HepG2 (cell line): ENCODE measurements around the gene LYRM4. TPM values are rescaled to one million over a fixed set of nuclear protein-coding genes. Genes with fewer than 3 reads are reported as not detected.
A peak's percentile ranks its signal among the peaks of the same experiment; 100 is the strongest.

Source experiments
- CENPX ChIP-seq: sonication (generic); formaldehyde crosslinking; IDR thresholded peaks from 2 replicates; pipeline ENCODE4 v1.9.0; 2021; ENCODE audit warnings: mild to moderate bottlenecking, missing genetic modification reagents, moderate library complexity
- DNMT3B ChIP-seq: conservative IDR thresholded peaks from 2 replicates; pipeline ENCODE4 v1.6.1; 2016; ENCODE audit warnings: missing biosample characterization, control low read depth
- ELF4 ChIP-seq: sonication (generic); formaldehyde crosslinking; IDR thresholded peaks from 2 replicates; pipeline ENCODE4 v1.5.0; 2020; ENCODE audit warnings: missing genetic modification reagents, mild to moderate bottlenecking, moderate library complexity, borderline replicate concordance
- GABPA ChIP-seq, 2 experiments: IDR thresholded peaks; 2 replicates each; pipeline ENCODE4 v1.6.1; 2011 to 2016; ENCODE audit warnings: low read depth in 2 of 2, low read length in 1 of 2, missing biosample characterization in 1 of 2, missing genetic modification characterization in 1 of 2
- ONECUT2 ChIP-seq: sonication (generic); formaldehyde crosslinking; IDR thresholded peaks from 2 replicates; pipeline ENCODE4 v1.4.0; 2020; ENCODE audit warnings: missing genetic modification reagents
- RBM22 ChIP-seq: fragments of 200-400 bp; formaldehyde crosslinking; optimal IDR thresholded peaks from 2 replicates; pipeline ENCODE3; 2017; ENCODE audit warnings: mild to moderate bottlenecking, low read length, moderate library complexity
- ZBTB43 ChIP-seq: sonication (generic); formaldehyde crosslinking; conservative IDR thresholded peaks from 2 replicates; pipeline ENCODE4 v1.4.0; 2020; ENCODE audit warnings: missing genetic modification reagents
- ZKSCAN8 ChIP-seq: IDR thresholded peaks from 2 replicates; pipeline ENCODE4 v1.6.1; 2016; ENCODE audit warnings: borderline replicate concordance, missing genetic modification reagents, missing compliant biosample characterization
- ZNF205 ChIP-seq: IDR thresholded peaks from 2 replicates; pipeline ENCODE4 v1.6.1; 2018; ENCODE audit warnings: missing biosample characterization, missing genetic modification reagents
- ZNF354B ChIP-seq: sonication (generic); formaldehyde crosslinking; IDR thresholded peaks from 2 replicates; pipeline ENCODE4 v1.8.0; 2022; ENCODE audit warnings: mild to moderate bottlenecking, missing genetic modification reagents
- polyA plus RNA-seq, 8 experiments: library from polyadenylated mRNA; depleted of rRNA in 3 of 8; stranded (reverse) in 7 of 8; unstranded in 1 of 8; fragments of >200 nt; fragmentation: Illumina TruSeq in 4 of 8; extraction: Trizol in 4 of 8; gene quantifications; 2 replicates each; pipeline versions ENCODE4 v1.2.1 to v1.2.3, GENCODE V29; 2011 to 2016; ENCODE audit warnings: low read depth in 4 of 8, missing spikeins in 1 of 8, mixed read lengths in 1 of 8; ENCODE audit not compliant: insufficient read depth in 1 of 8
- total RNA-seq, 5 experiments: library from RNA; depleted of rRNA; stranded (reverse); fragments of >200 nt; fragmentation: Illumina TruSeq; extraction: Trizol; gene quantifications; 2 replicates each; pipeline ENCODE4 v1.2.3, GENCODE V29; 2016; ENCODE audit warnings: low read depth in 1 of 5
- TF ChIP-seq, protein P1 (sequence below), 2 experiments: sonication (generic) in 1 of 2; formaldehyde crosslinking in 1 of 2; IDR thresholded peaks; 2 replicates each; pipeline versions ENCODE4 v1.4.0 to v1.6.1; 2016 to 2020; ENCODE audit warnings: borderline replicate concordance in 1 of 2, low read depth in 1 of 2, mild to moderate bottlenecking in 1 of 2, missing genetic modification reagents in 1 of 2
- TF ChIP-seq, protein P2 (sequence below): sonication (generic); formaldehyde crosslinking; IDR thresholded peaks from 2 replicates; pipeline ENCODE4 v1.9.0; 2021; ENCODE audit warnings: mild to moderate bottlenecking, missing genetic modification reagents

Gene LYRM4
- total and polyA plus RNA-seq, 2 of the 13 experiments (the other 11 are each of a cell fraction or from before 2014, with no cell fraction given), result 64.6 to 67.5 TPM

DNA sequence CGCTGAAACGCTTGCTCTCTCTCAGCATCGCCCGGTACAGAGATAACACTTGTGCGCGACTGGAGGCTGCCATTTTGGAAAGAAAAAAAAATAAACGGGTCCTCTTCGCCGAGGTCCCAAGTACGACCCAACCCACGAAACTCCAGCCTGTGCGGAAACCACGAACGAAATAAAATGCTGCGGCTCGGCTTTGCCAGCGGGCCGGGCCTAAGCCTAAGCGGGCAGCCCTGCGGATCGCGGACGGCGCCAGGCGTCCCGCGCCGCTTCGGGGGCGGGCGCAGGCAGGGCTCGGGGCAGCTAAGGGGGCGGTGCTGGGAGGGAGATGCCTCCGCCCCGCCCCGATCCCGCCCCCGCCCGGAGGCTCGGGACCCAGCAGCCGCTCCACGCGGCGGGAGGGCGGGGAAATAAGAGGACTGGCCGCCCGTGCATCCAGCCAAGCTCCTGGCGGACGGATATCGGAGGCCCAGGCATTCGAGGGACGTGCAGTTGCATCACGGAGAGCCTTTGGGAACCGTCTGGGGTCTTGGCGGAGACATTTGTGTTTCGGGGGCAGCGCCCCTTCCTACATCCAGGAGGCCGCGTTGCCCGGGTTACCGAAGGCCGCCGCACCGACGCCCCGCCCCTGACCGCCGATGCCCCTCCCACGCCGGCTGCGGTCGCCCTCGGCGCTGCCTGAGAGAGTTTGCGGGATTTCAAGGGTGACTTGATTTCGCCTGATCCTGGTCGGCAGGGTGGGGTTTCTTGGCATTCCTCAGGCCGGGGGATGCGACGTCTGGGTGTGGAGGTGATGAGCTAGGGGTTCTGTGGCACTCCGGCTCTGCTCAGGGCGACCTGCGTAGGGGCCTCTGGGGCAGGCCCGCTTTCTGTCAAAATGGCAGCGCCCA, at the start of gene LYRM4, which contains the start of gene FARS2 (continued):
- TF ChIP-seq, protein P1, sequence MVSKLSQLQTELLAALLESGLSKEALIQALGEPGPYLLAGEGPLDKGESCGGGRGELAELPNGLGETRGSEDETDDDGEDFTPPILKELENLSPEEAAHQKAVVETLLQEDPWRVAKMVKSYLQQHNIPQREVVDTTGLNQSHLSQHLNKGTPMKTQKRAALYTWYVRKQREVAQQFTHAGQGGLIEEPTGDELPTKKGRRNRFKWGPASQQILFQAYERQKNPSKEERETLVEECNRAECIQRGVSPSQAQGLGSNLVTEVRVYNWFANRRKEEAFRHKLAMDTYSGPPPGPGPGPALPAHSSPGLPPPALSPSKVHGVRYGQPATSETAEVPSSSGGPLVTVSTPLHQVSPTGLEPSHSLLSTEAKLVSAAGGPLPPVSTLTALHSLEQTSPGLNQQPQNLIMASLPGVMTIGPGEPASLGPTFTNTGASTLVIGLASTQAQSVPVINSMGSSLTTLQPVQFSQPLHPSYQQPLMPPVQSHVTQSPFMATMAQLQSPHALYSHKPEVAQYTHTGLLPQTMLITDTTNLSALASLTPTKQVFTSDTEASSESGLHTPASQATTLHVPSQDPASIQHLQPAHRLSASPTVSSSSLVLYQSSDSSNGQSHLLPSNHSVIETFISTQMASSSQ (IDR thresholded peaks at IDR 0.05; ENCODE audit: low read depth), result no peak
- TF ChIP-seq, protein P1 (CRISPR knock-in tag; IDR thresholded peaks at IDR 0.05; ENCODE audit: borderline replicate concordance), result peak; percentile 11; the same call in 1 of the 2 replicates
- TF ChIP-seq ELF4 (CRISPR knock-in tag) (no peak), CENPX (CRISPR knock-in tag) (no peak), ZKSCAN8 (peak; percentile 53; the same call in 1 of the 2 replicates), ZNF205 (CRISPR knock-in tag) (peak; percentile 70), ZNF354B (peak; percentile 34; the same call in 1 of the 2 replicates), DNMT3B (no peak), ONECUT2 (CRISPR knock-in tag) (no peak), RBM22 (peak; percentile 81), GABPA (IDR thresholded peaks at IDR 0.05; ENCODE audit: low read depth, low read length) (no peak), GABPA (CRISPR knock-in tag; IDR thresholded peaks at IDR 0.05; ENCODE audit: low read depth) (0 out of 2 replicates have a peak, but pooled peaks have one; percentile 59), ZBTB43 (CRISPR knock-in tag) (peak; percentile 28)
- TF ChIP-seq, protein P2, sequence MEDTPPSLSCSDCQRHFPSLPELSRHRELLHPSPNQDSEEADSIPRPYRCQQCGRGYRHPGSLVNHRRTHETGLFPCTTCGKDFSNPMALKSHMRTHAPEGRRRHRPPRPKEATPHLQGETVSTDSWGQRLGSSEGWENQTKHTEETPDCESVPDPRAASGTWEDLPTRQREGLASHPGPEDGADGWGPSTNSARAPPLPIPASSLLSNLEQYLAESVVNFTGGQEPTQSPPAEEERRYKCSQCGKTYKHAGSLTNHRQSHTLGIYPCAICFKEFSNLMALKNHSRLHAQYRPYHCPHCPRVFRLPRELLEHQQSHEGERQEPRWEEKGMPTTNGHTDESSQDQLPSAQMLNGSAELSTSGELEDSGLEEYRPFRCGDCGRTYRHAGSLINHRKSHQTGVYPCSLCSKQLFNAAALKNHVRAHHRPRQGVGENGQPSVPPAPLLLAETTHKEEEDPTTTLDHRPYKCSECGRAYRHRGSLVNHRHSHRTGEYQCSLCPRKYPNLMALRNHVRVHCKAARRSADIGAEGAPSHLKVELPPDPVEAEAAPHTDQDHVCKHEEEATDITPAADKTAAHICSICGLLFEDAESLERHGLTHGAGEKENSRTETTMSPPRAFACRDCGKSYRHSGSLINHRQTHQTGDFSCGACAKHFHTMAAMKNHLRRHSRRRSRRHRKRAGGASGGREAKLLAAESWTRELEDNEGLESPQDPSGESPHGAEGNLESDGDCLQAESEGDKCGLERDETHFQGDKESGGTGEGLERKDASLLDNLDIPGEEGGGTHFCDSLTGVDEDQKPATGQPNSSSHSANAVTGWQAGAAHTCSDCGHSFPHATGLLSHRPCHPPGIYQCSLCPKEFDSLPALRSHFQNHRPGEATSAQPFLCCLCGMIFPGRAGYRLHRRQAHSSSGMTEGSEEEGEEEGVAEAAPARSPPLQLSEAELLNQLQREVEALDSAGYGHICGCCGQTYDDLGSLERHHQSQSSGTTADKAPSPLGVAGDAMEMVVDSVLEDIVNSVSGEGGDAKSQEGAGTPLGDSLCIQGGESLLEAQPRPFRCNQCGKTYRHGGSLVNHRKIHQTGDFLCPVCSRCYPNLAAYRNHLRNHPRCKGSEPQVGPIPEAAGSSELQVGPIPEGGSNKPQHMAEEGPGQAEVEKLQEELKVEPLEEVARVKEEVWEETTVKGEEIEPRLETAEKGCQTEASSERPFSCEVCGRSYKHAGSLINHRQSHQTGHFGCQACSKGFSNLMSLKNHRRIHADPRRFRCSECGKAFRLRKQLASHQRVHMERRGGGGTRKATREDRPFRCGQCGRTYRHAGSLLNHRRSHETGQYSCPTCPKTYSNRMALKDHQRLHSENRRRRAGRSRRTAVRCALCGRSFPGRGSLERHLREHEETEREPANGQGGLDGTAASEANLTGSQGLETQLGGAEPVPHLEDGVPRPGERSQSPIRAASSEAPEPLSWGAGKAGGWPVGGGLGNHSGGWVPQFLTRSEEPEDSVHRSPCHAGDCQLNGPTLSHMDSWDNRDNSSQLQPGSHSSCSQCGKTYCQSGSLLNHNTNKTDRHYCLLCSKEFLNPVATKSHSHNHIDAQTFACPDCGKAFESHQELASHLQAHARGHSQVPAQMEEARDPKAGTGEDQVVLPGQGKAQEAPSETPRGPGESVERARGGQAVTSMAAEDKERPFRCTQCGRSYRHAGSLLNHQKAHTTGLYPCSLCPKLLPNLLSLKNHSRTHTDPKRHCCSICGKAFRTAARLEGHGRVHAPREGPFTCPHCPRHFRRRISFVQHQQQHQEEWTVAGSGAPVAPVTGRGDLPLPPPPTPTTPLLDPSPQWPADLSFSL (CRISPR knock-in tag), result no peak; the same call in 1 of the 2 replicates
